Activated CD4-positive, alpha-beta memory T cell treated with anti-CD3 and anti-CD28 coated beads for 36 hours (primary cell): Measurements from ENCODE around the gene KIFC3. TPM values are rescaled to one million over a fixed set of nuclear protein-coding genes. Genes with fewer than 3 reads are reported as not detected.
"Not testable (repeated sequence)": the region's sequence is repeated elsewhere in the genome, so short reads cannot be mapped to it uniquely, and the experiment has no call there.

ENCODE experiments used
- CTCF ChIA-PET: fragments of 350-600 bp; sonication (Branson Sonifier 250); formaldehyde crosslinking; loops from one replicate; lab custom pipeline; 2021; ENCODE audit warnings: antibody characterized with exemption, inconsistent platforms; lab: Charles Lee
- POLR2A ChIA-PET: fragments of 350-600 bp; sonication (Branson Sonifier 250); formaldehyde crosslinking; loops from one replicate; lab custom pipeline; 2021; ENCODE audit warnings: antibody characterized with exemption; lab: Charles Lee
- DNase-seq: peaks from one replicate; pipeline ENCODE4 v3.0.0-alpha.2; 2020
- H3K27ac Mint-ChIP-seq: one replicate; pipeline ENCODE4 v1.8.0; 2021; ENCODE audit warnings: mixed read lengths
- H3K27me3 Mint-ChIP-seq: one replicate; pipeline ENCODE4 v1.8.0; 2021; ENCODE audit warnings: mixed read lengths
- H3K36me3 Mint-ChIP-seq: one replicate; pipeline ENCODE4 v1.8.0; 2021; ENCODE audit warnings: mixed read lengths
- H3K4me1 Mint-ChIP-seq: one replicate; pipeline ENCODE4 v1.8.0; 2021; ENCODE audit warnings: low read depth, mixed read lengths
- H3K4me3 Mint-ChIP-seq: one replicate; pipeline ENCODE4 v1.8.0; 2021; ENCODE audit warnings: mild to moderate bottlenecking, mixed read lengths
- H3K9me3 Mint-ChIP-seq: one replicate; pipeline ENCODE4 v1.8.0; 2021; ENCODE audit warnings: mixed read lengths
- intact Hi-C: fragments of 100-400 bp; cut with micrococcal nuclease; formaldehyde crosslinking; loops from one replicate; pipeline ENCODE4 v1.15.1; 2023
- total RNA-seq, 2 experiments: library from RNA; stranded (reverse); gene quantifications; one replicate each; pipeline ENCODE4 v1.2.3, GENCODE V29; 2021

Gene KIFC3
- total RNA-seq, 2 experiments from 2014 or later, result 0.83 to 1.3 TPM

- H3K27me3 Mint-ChIP-seq, result peaks cover 19% of the 10 kb centered on the region
Measured at GRCh38 chr16:57800200-57801097, 1.8 kb downstream of the KIFC3 start.

DNA sequence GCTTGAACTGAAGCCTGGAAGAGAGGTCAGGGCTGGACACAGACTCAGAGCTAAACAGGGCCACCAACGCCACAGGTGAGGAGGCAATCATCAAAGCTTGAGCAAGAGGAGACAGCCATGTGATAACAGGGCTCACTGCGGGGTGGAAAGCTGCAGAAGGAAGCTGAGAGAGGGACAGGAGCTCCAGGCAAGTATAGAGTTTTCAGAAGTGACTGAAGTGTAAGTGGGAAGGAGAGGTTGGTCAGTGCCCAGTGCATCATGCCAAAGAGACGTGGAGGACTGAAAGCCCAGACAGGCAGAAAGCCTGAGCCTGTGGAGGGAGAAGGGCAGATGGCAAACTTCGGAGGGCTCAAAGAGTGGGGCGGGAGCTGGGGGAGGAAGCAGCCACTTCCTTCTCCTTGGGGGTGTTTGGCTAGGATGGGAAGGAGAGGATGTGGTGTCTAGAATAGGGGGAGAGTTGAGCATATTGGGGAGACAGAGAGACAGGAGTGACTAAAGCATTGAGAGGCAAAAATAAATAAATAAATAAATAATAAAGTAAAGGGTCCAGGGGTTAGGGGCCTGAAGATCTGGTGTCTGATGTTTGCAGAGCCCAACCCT lies 2.6 kb downstream of the KIFC3 start:
- POLR2A ChIA-PET, result interaction anchor here (0.9 kb wide), 1 partner anchor 11 kb away, joined by 4 read pairs; no protein-coding TSS in a partner anchor
- Mint-ChIP-seq H3K36me3 (no peaks in the 10 kb centered on the region), H3K4me1 (peaks cover 21% of the 10 kb centered on the region), H3K9me3 (no peaks in the 10 kb centered on the region), H3K27ac (no peak overlapping the region), H3K27me3 (peaks cover 19% of the 10 kb centered on the region), H3K4me3 (no peak overlapping the region)
- intact Hi-C loops, result loop anchor here (10.0 kb wide), 1 partner anchor 205 kb away; the partner anchor contains the start of genes USB1 and ZNF319
- CTCF ChIA-PET, result interaction anchor here (1.8 to 2.2 kb wide), 2 partner anchors 11 to 19 kb away, joined by 4 read pairs; no protein-coding TSS in a partner anchor
- no peak for DNase-seq

More at GRCh38 chr16:57800200-57801097, 1.8 kb downstream of the KIFC3 start:
- Mint-ChIP-seq H3K4me1 (peaks cover 21% of the 10 kb centered on the region), H3K36me3 (no peaks in the 10 kb centered on the region), H3K4me3 (no peak overlapping the region), H3K9me3 (no peaks in the 10 kb centered on the region), H3K27ac (no peak overlapping the region)
- DNase-seq, result no peak
- ChIA-PET POLR2A (no interaction called here), CTCF (interaction anchor here (1.1 to 2.2 kb wide), 3 partner anchors 10 to 224 kb away, joined by 3 to 4 read pairs (median 4); no protein-coding TSS in a partner anchor)
- intact Hi-C loops, result no loop called here

- Mint-ChIP-seq H3K9me3 (no peaks in the 10 kb centered on the region), H3K36me3 (no peaks in the 10 kb centered on the region), H3K4me3 (no peak overlapping the region), H3K27me3 (peaks cover 15% of the 10 kb centered on the region), H3K4me1 (peaks cover 21% of the 10 kb centered on the region), H3K27ac (no peak overlapping the region)
- intact Hi-C loops, result loop anchor here (10.0 kb wide), 1 partner anchor 206 kb away; the partner anchor contains the start of genes USB1 and ZNF319
- CTCF ChIA-PET, result interaction anchor here (1.8 kb wide), 1 partner anchor 19 kb away, joined by 4 read pairs; no protein-coding TSS in a partner anchor
- POLR2A ChIA-PET, result interaction anchor here (0.9 kb wide), 1 partner anchor 11 kb away, joined by 4 read pairs; no protein-coding TSS in a partner anchor
- DNase-seq, result no peak
Measured at GRCh38 chr16:57798953-57799599, 3.2 kb downstream of the KIFC3 start.

DNA sequence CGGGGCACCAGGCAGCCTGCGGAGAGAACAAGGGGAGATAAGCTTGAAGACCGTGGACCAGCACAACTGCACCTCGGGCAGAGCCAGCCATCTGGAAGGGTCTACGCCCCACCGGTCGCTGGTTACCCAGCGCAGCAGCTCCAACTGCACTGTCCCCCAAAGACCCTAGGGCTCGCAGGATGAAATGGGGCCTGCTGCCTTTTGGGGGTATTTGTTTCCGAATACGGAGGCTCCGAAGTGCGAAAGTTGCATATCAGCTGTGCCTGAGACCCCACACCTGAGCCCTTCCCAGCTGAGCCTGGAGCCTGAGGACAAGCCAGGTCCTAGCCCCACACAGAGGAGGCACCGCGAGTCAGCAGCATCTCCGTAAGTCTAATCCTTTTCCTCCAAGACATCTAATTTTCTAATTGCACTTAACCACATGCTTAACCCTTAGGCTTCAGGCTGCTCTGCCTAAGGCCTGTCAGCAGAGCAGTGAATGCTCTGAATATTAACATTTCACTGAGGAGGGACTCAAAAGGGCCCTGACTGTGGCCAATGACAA lies 4.0 kb downstream of the KIFC3 start:
- H3K4me1 Mint-ChIP-seq, result peaks cover 21% of the 10 kb centered on the region
- ChIA-PET POLR2A (no interaction called here), CTCF (no interaction called here)
- peaks cover 15% of the 10 kb centered on the region for H3K27me3 Mint-ChIP-seq
- no peak overlapping the region for H3K27ac Mint-ChIP-seq
- H3K4me3 Mint-ChIP-seq, result no peak overlapping the region
- DNase-seq, result no peak
- H3K36me3 Mint-ChIP-seq, result no peaks in the 10 kb centered on the region
- intact Hi-C loops, result loop anchor here (10.0 kb wide), 1 partner anchor 206 kb away; the partner anchor contains the start of genes USB1 and ZNF319
- no peaks in the 10 kb centered on the region for H3K9me3 Mint-ChIP-seq

DNA sequence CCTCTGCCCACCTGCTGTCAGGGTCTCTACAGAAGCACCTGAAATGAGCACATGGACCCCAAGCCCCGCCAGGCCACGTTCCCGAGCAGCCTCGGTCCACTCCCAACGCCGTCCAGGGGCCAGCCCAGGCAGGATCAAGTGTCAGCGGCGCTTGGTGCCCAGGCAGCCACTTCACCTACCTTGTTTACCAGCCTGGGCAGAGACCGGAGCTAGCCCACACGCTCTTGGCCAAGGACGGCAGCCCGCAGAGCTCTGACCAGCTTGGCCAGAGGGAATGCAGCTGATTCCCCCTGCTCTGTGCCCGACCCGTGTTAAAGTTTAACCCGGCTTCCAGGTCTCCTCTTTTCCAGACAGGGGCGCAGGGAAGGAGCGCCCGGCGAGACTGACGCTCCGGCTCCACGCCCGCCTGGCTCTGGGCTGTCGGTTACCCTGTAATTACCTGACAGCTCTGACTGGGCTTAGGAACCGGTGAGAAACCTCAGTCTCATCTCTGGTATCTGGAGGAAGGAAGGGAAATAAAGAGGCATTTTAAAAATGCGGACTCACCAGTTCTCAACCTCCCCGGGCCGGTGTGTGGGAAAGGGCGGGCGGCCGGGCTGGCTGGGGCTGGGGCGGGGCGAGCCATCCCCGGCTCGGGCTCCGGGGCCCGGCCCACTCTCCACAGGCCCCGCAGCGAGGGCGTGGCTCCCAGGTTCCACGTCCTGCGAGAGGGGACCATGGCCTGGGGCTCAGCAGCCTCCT lies 4.6 kb downstream of the KIFC3 start:
- intact Hi-C loops, result loop anchor here (10.0 kb wide), 1 partner anchor 207 kb away; the partner anchor contains the start of genes USB1 and ZNF319
- ChIA-PET CTCF (no interaction called here), POLR2A (no interaction called here)
- Mint-ChIP-seq H3K4me1 (peaks cover 18% of the 10 kb centered on the region), H3K27me3 (peaks cover 12% of the 10 kb centered on the region), H3K27ac (no peak overlapping the region), H3K4me3 (no peak overlapping the region), H3K9me3 (no peaks in the 10 kb centered on the region), H3K36me3 (no peaks in the 10 kb centered on the region)
- no peak for DNase-seq

- no peaks in the 10 kb centered on the region for H3K36me3 Mint-ChIP-seq
- ChIA-PET CTCF (no interaction called here), POLR2A (no interaction called here)
- H3K27ac Mint-ChIP-seq, result no peak overlapping the region
- H3K9me3 Mint-ChIP-seq, result no peaks in the 10 kb centered on the region
- DNase-seq, result no peak
- intact Hi-C loops, result loop anchor here (10.0 kb wide), 1 partner anchor 208 kb away; the partner anchor contains the start of genes USB1 and ZNF319
- H3K27me3 Mint-ChIP-seq, result peaks cover 9% of the 10 kb centered on the region
- H3K4me3 Mint-ChIP-seq, result no peak overlapping the region
- peaks cover 15% of the 10 kb centered on the region for H3K4me1 Mint-ChIP-seq
Measured at GRCh38 chr16:57797216-57797525, 5.1 kb downstream of the KIFC3 start.

- DNase-seq, H3K27ac Mint-ChIP-seq, H3K27me3 Mint-ChIP-seq, H3K9me3 Mint-ChIP-seq, H3K36me3 Mint-ChIP-seq, POLR2A ChIA-PET, H3K4me3 Mint-ChIP-seq: not testable (repeated sequence)
- CTCF ChIA-PET, result interaction anchor here (1.1 kb wide), 1 partner anchor 38 kb away, joined by 3 read pairs; no protein-coding TSS in a partner anchor
- intact Hi-C loops, result loop anchor here (10.0 kb wide), 1 partner anchor 209 kb away; the partner anchor contains the start of genes USB1 and ZNF319
- H3K4me1 Mint-ChIP-seq, result peaks cover 14% of the 10 kb centered on the region
Measured at GRCh38 chr16:57796014-57796413, 6.3 kb downstream of the KIFC3 start.

- Mint-ChIP-seq H3K4me1 (peaks cover 12% of the 10 kb centered on the region), H3K27me3 (peaks cover 5% of the 10 kb centered on the region), H3K27ac (peak overlapping the region; percentile 33), H3K4me3 (no peak overlapping the region), H3K36me3 (no peaks in the 10 kb centered on the region), H3K9me3 (no peaks in the 10 kb centered on the region)
- ChIA-PET CTCF (interaction anchor here (0.6 to 1.7 kb wide), 4 partner anchors 14 to 276 kb away, joined by 3 read pairs; no protein-coding TSS in a partner anchor), POLR2A (no interaction called here)
- DNase-seq, result peak; percentile 52
- intact Hi-C loops, result loop anchor here (10.0 kb wide), 1 partner anchor 209 kb away; the partner anchor contains the start of genes USB1 and ZNF319
Measured at GRCh38 chr16:57795431-57795878, 6.8 kb downstream of the KIFC3 start.

DNA sequence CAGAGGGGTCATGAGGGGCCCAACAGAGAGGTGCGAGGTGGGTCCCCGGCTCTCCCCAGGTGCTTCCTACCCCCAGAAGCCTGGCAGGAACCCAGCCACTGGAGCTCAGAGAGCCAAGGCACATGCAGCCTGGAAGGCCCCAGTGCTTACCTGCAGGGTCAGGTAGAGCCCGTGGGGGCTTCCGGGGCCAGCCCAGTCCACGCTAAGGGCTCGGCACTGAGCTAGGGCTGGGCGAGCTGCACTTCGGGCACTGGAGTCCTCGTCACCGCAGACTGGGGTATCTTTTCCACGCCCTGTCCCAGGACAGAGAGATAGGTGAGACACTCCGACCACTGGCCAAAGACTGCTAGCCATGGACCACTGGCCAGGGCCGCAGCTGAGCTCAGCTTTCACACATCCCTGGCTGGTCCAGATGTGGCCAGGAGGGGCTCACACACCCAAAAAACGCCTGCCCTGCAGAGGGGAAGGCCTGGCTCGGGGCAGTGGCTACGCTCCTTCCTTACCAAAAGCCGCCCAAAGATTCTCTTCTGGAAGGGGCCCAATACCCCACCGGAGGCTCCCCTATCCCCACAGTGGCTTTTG lies 7.4 kb downstream of the KIFC3 start:
- no peak for DNase-seq
- intact Hi-C loops, result loop anchor here (10.0 kb wide), 1 partner anchor 210 kb away; the partner anchor contains the start of genes USB1 and ZNF319

GRCh38 chr16:57791893-57792461 lies 10.3 kb downstream of the KIFC3 start:
- no peak for DNase-seq
- ChIA-PET POLR2A (no interaction called here), CTCF (no interaction called here)
- Mint-ChIP-seq H3K36me3 (no peaks in the 10 kb centered on the region), H3K9me3 (no peaks in the 10 kb centered on the region), H3K4me3 (no peak overlapping the region), H3K4me1 (no peaks in the 10 kb centered on the region), H3K27me3 (peaks cover 2% of the 10 kb centered on the region), H3K27ac (no peak overlapping the region)
- intact Hi-C loops, result loop anchor here (10.0 kb wide), 1 partner anchor 213 kb away; the partner anchor contains the start of genes USB1 and ZNF319

More for the DNA sequence above, 7.4 kb downstream of the KIFC3 start:
- H3K9me3 Mint-ChIP-seq, result no peaks in the 10 kb centered on the region
- H3K27me3 Mint-ChIP-seq, result peaks cover 2% of the 10 kb centered on the region
- H3K27ac Mint-ChIP-seq, result no peak overlapping the region
- H3K36me3 Mint-ChIP-seq, result no peaks in the 10 kb centered on the region
- CTCF ChIA-PET, result interaction anchor here (0.6 to 1.7 kb wide), 6 partner anchors 12 to 275 kb away, joined by 3 to 7 read pairs (median 3); no protein-coding TSS in a partner anchor
- H3K4me1 Mint-ChIP-seq, result peaks cover 9% of the 10 kb centered on the region
- POLR2A ChIA-PET, result interaction anchor here (0.8 kb wide), 1 partner anchor 12 kb away, joined by 3 read pairs; no protein-coding TSS in a partner anchor
- no peak overlapping the region for H3K4me3 Mint-ChIP-seq
